ENCODE results near the gene REELD1. TPM values are rescaled to one million over a fixed set of nuclear protein-coding genes. Genes with fewer than 3 reads are reported as not detected.

REELD1 gene
- total and polyA plus RNA-seq, 10 donors: 0.47 to 3.7 (median 1.4) TPM

Other genes with a start within 250 kb of the REELD1 start
- gene LSM6, start 38.8 kb upstream of the REELD1 start, total RNA-seq: 10 to 100 TPM; 38.0 to 62.9 (median 45.5) TPM
- 100 to 1,000 TPM in 1 of 3 donors, 10 to 100 TPM in 2; 64.2 to 122 (median 86.9) TPM for gene LSM6, start 38.8 kb upstream of the REELD1 start, polyA plus RNA-seq

Measured in spleen (tissue), 10 donors.